GM19463 (cell line): ENCODE data around the gene COX4I1.

Experiments
- ATAC-seq: cut with Tn5 transposase; IDR thresholded peaks from one replicate; pipeline ENCODE4 v1.9.1; 2021; ENCODE audit warnings: mild to moderate bottlenecking, moderate library complexity; ENCODE audit not compliant: unreplicated experiment

COX4I1 gene

GRCh38 chr16:85838381-85838780 lies 38.9 kb downstream of the COX4I1 start:
- ATAC-seq: no peak

- ATAC-seq: no peak
Observed at GRCh38 chr16:85838876-85839585, 39.5 kb downstream of the COX4I1 start.

- no peak for ATAC-seq
Observed at GRCh38 chr16:85839681-85840240, 40.3 kb downstream of the COX4I1 start.

- ATAC-seq: no peak
Observed at GRCh38 chr16:85840395-85840794, 40.9 kb downstream of the COX4I1 start.

GRCh38 chr16:85840801-85841200 lies 41.3 kb downstream of the COX4I1 start:
- ATAC-seq: no peak

GRCh38 chr16:85842435-85842834 lies 42.9 kb downstream of the COX4I1 start:
- ATAC-seq: no peak

GRCh38 chr16:85842848-85843247 lies 43.4 kb downstream of the COX4I1 start:
- no peak for ATAC-seq

GRCh38 chr16:85843471-85844168 lies 44.1 kb downstream of the COX4I1 start:
- no peak for ATAC-seq

- ATAC-seq: no peak
Observed at GRCh38 chr16:85844169-85844481, 44.6 kb downstream of the COX4I1 start.

GRCh38 chr16:85844786-85845185 lies 45.3 kb downstream of the COX4I1 start:
- no peak for ATAC-seq

GRCh38 chr16:85845266-85845665 lies 45.8 kb downstream of the COX4I1 start:
- no peak for ATAC-seq

GRCh38 chr16:85846461-85846860 lies 47.0 kb downstream of the COX4I1 start:
- no peak for ATAC-seq

- no peak for ATAC-seq
Observed at GRCh38 chr16:85847036-85847435, 47.5 kb downstream of the COX4I1 start.

- ATAC-seq: no peak
Observed at GRCh38 chr16:85847681-85848601, 48.4 kb downstream of the COX4I1 start.

GRCh38 chr16:85848986-85849385 lies 49.5 kb downstream of the COX4I1 start:
- ATAC-seq: no peak

- no peak for ATAC-seq
Observed at GRCh38 chr16:85849388-85849787, 49.9 kb downstream of the COX4I1 start.

GRCh38 chr16:85850344-85850880 lies 50.9 kb downstream of the COX4I1 start:
- ATAC-seq: no peak

- ATAC-seq: no peak
Observed at GRCh38 chr16:85851034-85851785, 51.7 kb downstream of the COX4I1 start.

GRCh38 chr16:85853547-85854545 lies 54.4 kb downstream of the COX4I1 start:
- ATAC-seq: no peak
